ENCODE results near the gene EPHB6. TPM values are rescaled to one million over a fixed set of nuclear protein-coding genes. Genes with fewer than 3 reads are reported as not detected.
A peak's percentile ranks its signal among the peaks of the same experiment; 100 is the strongest.

Gene EPHB6
- total RNA-seq, result 10 to 100 TPM in 2 of 3 donors, 1 to 10 TPM in 1; 5.2 to 29.8 (median 29.6) TPM

GRCh38 chr7:142854372-142855113 is at the start of gene EPHB6:
Gene EPHB6, plus strand, starts transcription at chr7:142855076. Its CDS starts 8,152 bp downstream, at chr7:142863228.
- peak; percentile 47 to 69 for DNase-seq (ENCODE audit: low spot score in 2 of 2)
- H3K9me3 ChIP-seq, result no peaks in the 10 kb centered on the region
- H3K4me3 ChIP-seq, result peak within 1 kb of the TSS; percentile 58 to 93 (median 75)
- TF ChIP-seq POLR2AphosphoS5 (IDR thresholded peaks at IDR 0.05), result no peak
- TF ChIP-seq CTCF (IDR thresholded peaks at IDR 0.05), result no peak
- no peak for TF ChIP-seq POLR2A (IDR thresholded peaks at IDR 0.05)
- no peaks in the 10 kb centered on the region for H3K36me3 ChIP-seq
- H3K27me3 ChIP-seq, result no peaks in the 10 kb centered on the region
- H3K27ac ChIP-seq, result peak within 1 kb of the TSS; percentile 66 to 82
- H3K4me1 ChIP-seq, result peaks cover 0 to 3% of the 10 kb centered on the region in 2 donors
- intact Hi-C loops (cut with DNase I; ENCODE audit: low total_unique reads), result no loop called here

- no peak for TF ChIP-seq POLR2AphosphoS5 (IDR thresholded peaks at IDR 0.05)
- TF ChIP-seq POLR2A (IDR thresholded peaks at IDR 0.05), result no peak
- no peak for TF ChIP-seq CTCF (IDR thresholded peaks at IDR 0.05)
- Histone ChIP-seq H3K36me3 (no peaks in the 10 kb centered on the region), H3K4me1 (no peaks in the 10 kb centered on the region), H3K9me3 (no peaks in the 10 kb centered on the region), H3K27me3 (peaks cover 0 to 2% of the 10 kb centered on the region in 2 donors), H3K27ac (no peak overlapping the region), H3K4me3 (no peak overlapping the region)
- DNase-seq (ENCODE audit: low spot score in 2 of 2), result no peak
- intact Hi-C loops (cut with DNase I; ENCODE audit: low total_unique reads), result no loop called here
These were observed 49.4 kb upstream of the EPHB6 start for GRCh38 chr7:142805350-142806021.

- Histone ChIP-seq H3K27ac (no peak overlapping the region), H3K36me3 (no peaks in the 10 kb centered on the region), H3K4me3 (no peak overlapping the region), H3K27me3 (no peaks in the 10 kb centered on the region), H3K9me3 (no peaks in the 10 kb centered on the region), H3K4me1 (no peaks in the 10 kb centered on the region)
- intact Hi-C loops (cut with DNase I; ENCODE audit: low total_unique reads), result no loop called here
- no peak for TF ChIP-seq POLR2A (IDR thresholded peaks at IDR 0.05)
- no peak for TF ChIP-seq POLR2AphosphoS5 (IDR thresholded peaks at IDR 0.05)
- TF ChIP-seq CTCF (IDR thresholded peaks at IDR 0.05), result no peak
- DNase-seq (ENCODE audit: low spot score in 2 of 2), result no peak
These were observed 48.9 kb upstream of the EPHB6 start for GRCh38 chr7:142806022-142806356.

GRCh38 chr7:142806957-142807356 is 47.9 kb upstream of the EPHB6 start:
- intact Hi-C loops (cut with DNase I; ENCODE audit: low total_unique reads), result no loop called here
- DNase-seq (ENCODE audit: low spot score in 2 of 2), result no peak
- no peaks in the 10 kb centered on the region for H3K36me3 ChIP-seq
- H3K4me1 ChIP-seq, result no peaks in the 10 kb centered on the region
- H3K27ac ChIP-seq, result no peak overlapping the region
- peaks cover 0 to 3% of the 10 kb centered on the region in 2 donors for H3K27me3 ChIP-seq
- H3K9me3 ChIP-seq, result no peaks in the 10 kb centered on the region
- H3K4me3 ChIP-seq, result no peak overlapping the region
- TF ChIP-seq POLR2A (IDR thresholded peaks at IDR 0.05), result no peak
- no peak for TF ChIP-seq POLR2AphosphoS5 (IDR thresholded peaks at IDR 0.05)

- intact Hi-C loops (cut with DNase I; ENCODE audit: low total_unique reads), result no loop called here
- TF ChIP-seq POLR2A (IDR thresholded peaks at IDR 0.05), result no peak
- no peak for TF ChIP-seq POLR2AphosphoS5 (IDR thresholded peaks at IDR 0.05)
- TF ChIP-seq CTCF (IDR thresholded peaks at IDR 0.05), result no peak
- no peak for DNase-seq (ENCODE audit: low spot score in 2 of 2)
- H3K27me3 ChIP-seq, result peaks cover 0 to 13% of the 10 kb centered on the region in 2 donors
- no peaks in the 10 kb centered on the region for H3K4me1 ChIP-seq
- H3K9me3 ChIP-seq, result no peaks in the 10 kb centered on the region
- H3K27ac ChIP-seq, result no peak overlapping the region
- H3K4me3 ChIP-seq, result no peak overlapping the region
- H3K36me3 ChIP-seq, result no peaks in the 10 kb centered on the region
These were observed 46.9 kb upstream of the EPHB6 start for GRCh38 chr7:142807855-142808460.

Data from breast epithelium (tissue), 4 donors.